Measurements from ENCODE around the gene GUK1.

- TF ChIP-seq, protein P1, sequence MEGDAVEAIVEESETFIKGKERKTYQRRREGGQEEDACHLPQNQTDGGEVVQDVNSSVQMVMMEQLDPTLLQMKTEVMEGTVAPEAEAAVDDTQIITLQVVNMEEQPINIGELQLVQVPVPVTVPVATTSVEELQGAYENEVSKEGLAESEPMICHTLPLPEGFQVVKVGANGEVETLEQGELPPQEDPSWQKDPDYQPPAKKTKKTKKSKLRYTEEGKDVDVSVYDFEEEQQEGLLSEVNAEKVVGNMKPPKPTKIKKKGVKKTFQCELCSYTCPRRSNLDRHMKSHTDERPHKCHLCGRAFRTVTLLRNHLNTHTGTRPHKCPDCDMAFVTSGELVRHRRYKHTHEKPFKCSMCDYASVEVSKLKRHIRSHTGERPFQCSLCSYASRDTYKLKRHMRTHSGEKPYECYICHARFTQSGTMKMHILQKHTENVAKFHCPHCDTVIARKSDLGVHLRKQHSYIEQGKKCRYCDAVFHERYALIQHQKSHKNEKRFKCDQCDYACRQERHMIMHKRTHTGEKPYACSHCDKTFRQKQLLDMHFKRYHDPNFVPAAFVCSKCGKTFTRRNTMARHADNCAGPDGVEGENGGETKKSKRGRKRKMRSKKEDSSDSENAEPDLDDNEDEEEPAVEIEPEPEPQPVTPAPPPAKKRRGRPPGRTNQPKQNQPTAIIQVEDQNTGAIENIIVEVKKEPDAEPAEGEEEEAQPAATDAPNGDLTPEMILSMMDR (IDR thresholded peaks at IDR 0.05) = no peak
- TF ChIP-seq POLR2AphosphoS5 (IDR thresholded peaks at IDR 0.05) (no peak), EP300 (IDR thresholded peaks at IDR 0.05) (no peak), POLR2A (IDR thresholded peaks at IDR 0.05) (no peak)
Measured at GRCh38 chr1:228110556-228110955, 29.5 kb upstream of the GUK1 start.

All from gastroesophageal sphincter (tissue), 3 donors.